ENCODE results near the gene RHBDD3.

The RHBDD3 gene

DNA sequence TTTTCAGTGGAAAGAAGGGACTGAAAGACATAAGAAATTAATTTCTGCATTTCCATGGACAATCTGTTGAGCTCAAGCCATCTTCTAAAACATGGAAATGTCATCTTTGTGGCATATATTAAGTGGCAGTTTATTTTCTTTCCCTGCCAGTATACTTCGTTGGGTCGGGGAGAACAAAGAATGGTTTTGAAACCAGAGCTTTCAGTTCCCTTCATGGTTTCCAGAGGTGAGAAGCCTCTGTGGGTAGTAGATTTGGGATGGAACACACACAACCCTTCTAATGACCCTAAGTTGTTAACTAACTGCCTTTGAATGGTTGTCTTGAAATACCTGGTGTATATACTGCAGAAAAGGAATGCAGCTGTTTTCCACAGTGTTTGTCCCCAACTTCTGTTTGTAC is 21.1 kb upstream of the RHBDD3 start:
- H3K18ac ChIP-seq (ENCODE audit: low read length), result no peak overlapping the region
- no peak overlapping the region for H3K27ac ChIP-seq (replicated peaks; ENCODE audit: low read length)
- H4K8ac ChIP-seq (ENCODE audit: low read depth, low read length), result no peak overlapping the region
- no peak overlapping the region for H3K9ac ChIP-seq (ENCODE audit: low read depth, low read length, poor library complexity)
- no peak overlapping the region for H4K91ac ChIP-seq (ENCODE audit: low read depth, low read length, poor library complexity)
- no peak overlapping the region for H2BK5ac ChIP-seq (ENCODE audit: low read length)
- H3K36me3 ChIP-seq (replicated peaks in 1 of 2; ENCODE audit: control insufficient read depth in 2 of 2, insufficient read depth in 2 of 2, low read length in 2 of 2), result peaks cover 55 to 99% of the 10 kb centered on the region in 2 donors
- H3K4me2 ChIP-seq (ENCODE audit: insufficient read depth, low read length, poor library complexity, severe bottlenecking), result no peak overlapping the region
- no peak overlapping the region for H2BK15ac ChIP-seq (ENCODE audit: low read length)
- no peaks in the 10 kb centered on the region for H3K79me1 ChIP-seq (ENCODE audit: low read depth, low read length)
- H2BK120ac ChIP-seq (ENCODE audit: low read depth, low read length), result no peak overlapping the region
- H2AK5ac ChIP-seq (ENCODE audit: low read depth, low read length), result no peak overlapping the region
- DNase-seq (ENCODE audit: low spot score), result no peak
- H2AFZ ChIP-seq (ENCODE audit: low read length), result no peak overlapping the region
- WGBS, 2 donors (ENCODE audit: extremely low coverage in 2 of 2, insufficient read length in 2 of 2, insufficient replicate concordance in 1 of 2), result no CpG with 5 or more reads among the region's 2 CpGs
- no peaks in the 10 kb centered on the region for H3K9me3 ChIP-seq (replicated peaks in 1 of 2; ENCODE audit: control insufficient read depth in 2 of 2, insufficient read depth in 1 of 2, low read depth in 1 of 2, low read length in 2 of 2)
- no peaks in the 10 kb centered on the region for H3K27me3 ChIP-seq (ENCODE audit: control insufficient read depth in 3 of 3, insufficient read depth in 3 of 3, low read depth in 1 of 3, low read length in 3 of 3)
- no peak overlapping the region for H3K4me3 ChIP-seq (ENCODE audit: low read length in 2 of 2)
- H3K23ac ChIP-seq (ENCODE audit: low read depth, low read length, poor library complexity), result no peak overlapping the region
- H2BK12ac ChIP-seq (ENCODE audit: low read length), result no peak overlapping the region
- H3K4me1 ChIP-seq (ENCODE audit: control insufficient read depth in 2 of 2, insufficient read depth in 1 of 2, low read depth in 1 of 2, low read length in 2 of 2), result peaks cover 0 to 2% of the 10 kb centered on the region in 2 donors
- H3K14ac ChIP-seq (ENCODE audit: low read length), result no peak overlapping the region
- no peak overlapping the region for H3K4ac ChIP-seq (ENCODE audit: low read length)

DNA sequence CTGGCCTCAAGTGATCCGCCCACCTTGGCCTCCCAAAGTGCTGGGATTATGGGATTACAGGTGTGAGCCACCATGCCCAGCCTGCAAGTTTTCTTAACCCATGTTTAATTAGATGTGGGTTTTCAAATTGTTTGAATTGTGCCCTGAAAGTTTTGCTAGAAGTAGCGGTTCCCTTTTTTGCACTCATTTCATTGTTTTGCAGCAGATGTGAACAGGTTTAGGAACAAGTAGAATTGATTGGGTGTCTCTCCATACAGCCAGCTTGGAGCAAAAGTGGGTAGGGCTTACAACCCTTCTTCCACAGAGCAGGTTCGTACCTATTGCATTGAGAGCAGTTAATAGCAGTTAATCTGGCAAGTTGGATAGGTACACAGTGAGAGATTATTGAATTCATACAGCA is 16.4 kb upstream of the RHBDD3 start:
- Histone ChIP-seq H4K8ac (ENCODE audit: low read depth, low read length) (no peak overlapping the region), H2BK12ac (ENCODE audit: low read length) (no peak overlapping the region), H2AK5ac (ENCODE audit: low read depth, low read length) (no peak overlapping the region), H3K27me3 (ENCODE audit: control insufficient read depth in 3 of 3, insufficient read depth in 3 of 3, low read depth in 1 of 3, low read length in 3 of 3) (no peaks in the 10 kb centered on the region), H3K36me3 (replicated peaks in 1 of 2; ENCODE audit: control insufficient read depth in 2 of 2, insufficient read depth in 2 of 2, low read length in 2 of 2) (peaks cover 46 to 94% of the 10 kb centered on the region in 2 donors), H3K9ac (ENCODE audit: low read depth, low read length, poor library complexity) (no peak overlapping the region), H3K18ac (ENCODE audit: low read length) (no peak overlapping the region), H3K4me2 (ENCODE audit: insufficient read depth, low read length, poor library complexity, severe bottlenecking) (no peak overlapping the region), H2BK15ac (ENCODE audit: low read length) (no peak overlapping the region), H3K4me3 (ENCODE audit: low read length in 2 of 2) (no peak overlapping the region), H3K9me3 (replicated peaks in 1 of 2; ENCODE audit: control insufficient read depth in 2 of 2, insufficient read depth in 1 of 2, low read depth in 1 of 2, low read length in 2 of 2) (no peaks in the 10 kb centered on the region), H2AFZ (ENCODE audit: low read length) (no peak overlapping the region), H3K27ac (replicated peaks; ENCODE audit: low read length) (no peak overlapping the region), H3K14ac (ENCODE audit: low read length) (no peak overlapping the region), H4K91ac (ENCODE audit: low read depth, low read length, poor library complexity) (no peak overlapping the region), H2BK5ac (ENCODE audit: low read length) (no peak overlapping the region), H3K4ac (ENCODE audit: low read length) (no peak overlapping the region), H2BK120ac (ENCODE audit: low read depth, low read length) (no peak overlapping the region), H3K79me1 (ENCODE audit: low read depth, low read length) (no peaks in the 10 kb centered on the region), H3K23ac (ENCODE audit: low read depth, low read length, poor library complexity) (no peak overlapping the region), H3K4me1 (ENCODE audit: control insufficient read depth in 2 of 2, insufficient read depth in 1 of 2, low read depth in 1 of 2, low read length in 2 of 2) (no peaks in the 10 kb centered on the region)
- WGBS, 2 donors (ENCODE audit: extremely low coverage in 2 of 2, insufficient read length in 2 of 2, insufficient replicate concordance in 1 of 2), result no CpG with 5 or more reads among the region's 3 CpGs
- DNase-seq (ENCODE audit: low spot score), result no peak

DNA sequence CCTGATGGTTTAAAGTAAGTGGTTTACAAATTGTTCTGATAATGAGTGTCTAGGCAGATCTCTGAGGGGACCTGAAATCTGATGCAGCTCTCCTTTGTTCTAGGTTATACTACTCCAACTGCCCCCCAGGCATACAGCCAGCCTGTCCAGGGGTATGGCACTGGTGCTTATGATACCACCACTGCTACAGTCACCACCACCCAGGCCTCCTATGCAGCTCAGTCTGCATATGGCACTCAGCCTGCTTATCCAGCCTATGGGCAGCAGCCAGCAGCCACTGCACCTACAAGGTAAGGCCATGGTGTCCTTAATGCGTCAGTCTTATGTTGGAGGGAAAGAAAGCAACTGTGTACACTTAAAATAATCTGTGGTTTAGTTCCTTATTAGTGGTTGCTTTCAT is 10.1 kb upstream of the RHBDD3 start:
- H2AFZ ChIP-seq (ENCODE audit: low read length), result no peak overlapping the region
- H3K4me2 ChIP-seq (ENCODE audit: insufficient read depth, low read length, poor library complexity, severe bottlenecking), result no peak overlapping the region
- no peak overlapping the region for H2BK5ac ChIP-seq (ENCODE audit: low read length)
- no peak overlapping the region for H3K27ac ChIP-seq (replicated peaks; ENCODE audit: low read length)
- H3K27me3 ChIP-seq (ENCODE audit: control insufficient read depth in 3 of 3, insufficient read depth in 3 of 3, low read depth in 1 of 3, low read length in 3 of 3), result no peaks in the 10 kb centered on the region
- H3K14ac ChIP-seq (ENCODE audit: low read length), result no peak overlapping the region
- H2BK12ac ChIP-seq (ENCODE audit: low read length), result no peak overlapping the region
- no peak overlapping the region for H3K4ac ChIP-seq (ENCODE audit: low read length)
- no peak overlapping the region for H2BK15ac ChIP-seq (ENCODE audit: low read length)
- H4K8ac ChIP-seq (ENCODE audit: low read depth, low read length), result no peak overlapping the region
- H3K36me3 ChIP-seq (replicated peaks in 1 of 2; ENCODE audit: control insufficient read depth in 2 of 2, insufficient read depth in 2 of 2, low read length in 2 of 2), result peaks cover 31 to 96% of the 10 kb centered on the region in 2 donors
- H3K9ac ChIP-seq (ENCODE audit: low read depth, low read length, poor library complexity), result no peak overlapping the region
- no peak overlapping the region for H4K91ac ChIP-seq (ENCODE audit: low read depth, low read length, poor library complexity)
- no CpG with 5 or more reads among the region's 1 CpG for WGBS, 2 donors (ENCODE audit: extremely low coverage in 2 of 2, insufficient read length in 2 of 2, insufficient replicate concordance in 1 of 2)
- H3K4me3 ChIP-seq (ENCODE audit: low read length in 2 of 2), result no peak overlapping the region
- H3K23ac ChIP-seq (ENCODE audit: low read depth, low read length, poor library complexity), result no peak overlapping the region
- peaks cover 3% of the 10 kb centered on the region for H3K79me1 ChIP-seq (ENCODE audit: low read depth, low read length)
- no peak overlapping the region for H2BK120ac ChIP-seq (ENCODE audit: low read depth, low read length)
- DNase-seq (ENCODE audit: low spot score), result no peak
- H3K18ac ChIP-seq (ENCODE audit: low read length), result no peak overlapping the region
- H3K4me1 ChIP-seq (ENCODE audit: control insufficient read depth in 2 of 2, insufficient read depth in 1 of 2, low read depth in 1 of 2, low read length in 2 of 2), result no peaks in the 10 kb centered on the region
- H3K9me3 ChIP-seq (replicated peaks in 1 of 2; ENCODE audit: control insufficient read depth in 2 of 2, insufficient read depth in 1 of 2, low read depth in 1 of 2, low read length in 2 of 2), result no peaks in the 10 kb centered on the region
- no peak overlapping the region for H2AK5ac ChIP-seq (ENCODE audit: low read depth, low read length)

DNA sequence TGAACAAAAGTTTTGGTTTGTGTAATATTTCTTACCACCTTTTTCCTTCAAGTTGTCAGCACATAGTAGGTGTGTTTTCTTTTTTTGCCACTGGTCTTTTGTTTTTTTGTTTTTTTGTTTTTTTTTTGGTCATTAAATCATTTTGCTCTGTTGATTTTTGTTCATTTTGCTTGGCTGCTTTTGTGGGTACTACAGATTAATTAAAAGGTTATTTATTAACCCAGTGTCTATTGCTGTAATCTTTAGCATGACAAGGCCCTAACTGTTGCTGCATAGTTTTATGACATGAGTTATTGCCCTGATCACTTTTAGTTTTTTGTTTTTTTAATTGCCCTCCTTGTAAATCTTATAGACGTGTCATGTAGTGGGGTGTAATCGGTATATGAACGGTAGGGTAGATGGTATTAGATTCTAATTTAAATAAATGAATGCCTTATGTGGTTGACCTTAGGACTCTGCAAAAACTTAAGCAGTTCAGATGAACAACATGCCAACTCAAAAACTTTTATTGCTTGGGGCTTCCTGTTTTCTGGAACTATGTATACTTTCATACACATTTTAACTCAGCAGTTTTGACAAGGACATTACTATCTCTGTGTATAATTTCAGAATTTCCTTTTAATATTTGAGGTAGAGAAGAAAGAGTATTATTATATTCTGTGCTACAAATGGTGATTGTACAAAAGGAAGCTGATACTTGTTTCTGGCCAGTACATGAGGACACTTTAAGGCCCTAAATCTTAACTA is 8.2 kb upstream of the RHBDD3 start:
- H2BK120ac ChIP-seq (ENCODE audit: low read depth, low read length), result no peak overlapping the region
- H3K18ac ChIP-seq (ENCODE audit: low read length), result no peak overlapping the region
- H2AFZ ChIP-seq (ENCODE audit: low read length), result no peak overlapping the region

More for the DNA sequence above, 8.2 kb upstream of the RHBDD3 start:
- Histone ChIP-seq H3K4me2 (ENCODE audit: insufficient read depth, low read length, poor library complexity, severe bottlenecking) (no peak overlapping the region), H3K9me3 (replicated peaks in 1 of 2; ENCODE audit: control insufficient read depth in 2 of 2, insufficient read depth in 1 of 2, low read depth in 1 of 2, low read length in 2 of 2) (no peaks in the 10 kb centered on the region), H3K4me1 (ENCODE audit: control insufficient read depth in 2 of 2, insufficient read depth in 1 of 2, low read depth in 1 of 2, low read length in 2 of 2) (peaks cover 2 to 7% of the 10 kb centered on the region in 2 donors), H3K23ac (ENCODE audit: low read depth, low read length, poor library complexity) (no peak overlapping the region), H2AK5ac (ENCODE audit: low read depth, low read length) (no peak overlapping the region), H3K27ac (replicated peaks; ENCODE audit: low read length) (no peak overlapping the region), H4K8ac (ENCODE audit: low read depth, low read length) (no peak overlapping the region), H3K4me3 (ENCODE audit: low read length in 2 of 2) (no peak overlapping the region), H3K4ac (ENCODE audit: low read length) (no peak overlapping the region), H4K91ac (ENCODE audit: low read depth, low read length, poor library complexity) (no peak overlapping the region), H3K27me3 (ENCODE audit: control insufficient read depth in 3 of 3, insufficient read depth in 3 of 3, low read depth in 1 of 3, low read length in 3 of 3) (no peaks in the 10 kb centered on the region), H3K79me1 (ENCODE audit: low read depth, low read length) (peaks cover 3% of the 10 kb centered on the region), H3K14ac (ENCODE audit: low read length) (no peak overlapping the region), H2BK5ac (ENCODE audit: low read length) (no peak overlapping the region), H3K9ac (ENCODE audit: low read depth, low read length, poor library complexity) (no peak overlapping the region), H2BK15ac (ENCODE audit: low read length) (no peak overlapping the region), H3K36me3 (replicated peaks in 1 of 2; ENCODE audit: control insufficient read depth in 2 of 2, insufficient read depth in 2 of 2, low read length in 2 of 2) (peaks cover 28 to 98% of the 10 kb centered on the region in 2 donors), H2BK12ac (ENCODE audit: low read length) (no peak overlapping the region)
- DNase-seq (ENCODE audit: low spot score), result no peak
- WGBS, 2 donors (ENCODE audit: extremely low coverage in 2 of 2, insufficient read length in 2 of 2, insufficient replicate concordance in 1 of 2), result 100% methylated on average over 2 of the region's 3 CpGs; no CpG with 5 or more reads in 1 of the 2 donors

All from neuronal stem cell (in vitro differentiated cells).